HG03139 (cell line): ENCODE measurements around the gene DTHD1.
A peak's percentile ranks its signal among the peaks of the same experiment; 100 is the strongest.

Experiments used
- ATAC-seq: cut with Tn5 transposase; IDR thresholded peaks from one replicate; pipeline ENCODE4 v1.9.1; 2021; ENCODE audit not compliant: unreplicated experiment

Gene DTHD1

GRCh38 chr4:36338973-36339372, 57.6 kb downstream of the DTHD1 start:
- ATAC-seq, result no peak

- no peak for ATAC-seq
Observed at GRCh38 chr4:36341936-36342335, 60.5 kb downstream of the DTHD1 start.

- no peak for ATAC-seq
Observed at GRCh38 chr4:36343501-36344175, 62.2 kb downstream of the DTHD1 start.

GRCh38 chr4:36348403-36348938, 67.1 kb downstream of the DTHD1 start:
- ATAC-seq, result peak; percentile 88

GRCh38 chr4:36349938-36350549, 68.6 kb downstream of the DTHD1 start:
- no peak for ATAC-seq

GRCh38 chr4:36351082-36351666, 69.8 kb downstream of the DTHD1 start:
- peak; percentile 46 for ATAC-seq

- no peak for ATAC-seq
Observed at GRCh38 chr4:36353998-36354397, 72.6 kb downstream of the DTHD1 start.

GRCh38 chr4:36358173-36358572, 76.8 kb downstream of the DTHD1 start:
- ATAC-seq, result no peak

GRCh38 chr4:36360755-36361154, 79.3 kb downstream of the DTHD1 start:
- no peak for ATAC-seq

GRCh38 chr4:36363024-36363423, 81.6 kb downstream of the DTHD1 start:
- no peak for ATAC-seq

- ATAC-seq, result no peak
Observed at GRCh38 chr4:36374836-36375511, 93.6 kb downstream of the DTHD1 start.

- peak; percentile 73 for ATAC-seq
Observed at GRCh38 chr4:36385951-36386571, 104.6 kb downstream of the DTHD1 start.

GRCh38 chr4:36386691-36387090, 105.3 kb downstream of the DTHD1 start:
- ATAC-seq, result no peak

- no peak for ATAC-seq
Observed at GRCh38 chr4:36388710-36389109, 107.3 kb downstream of the DTHD1 start.

- ATAC-seq, result no peak
Observed at GRCh38 chr4:36391411-36391810, 110.0 kb downstream of the DTHD1 start.

GRCh38 chr4:36392024-36392423, 110.6 kb downstream of the DTHD1 start:
- no peak for ATAC-seq

- ATAC-seq, result no peak
Observed at GRCh38 chr4:36392916-36393315, 111.5 kb downstream of the DTHD1 start.
